Measurements from ENCODE around the gene NUMB. TPM values are rescaled to one million over a fixed set of nuclear protein-coding genes. Genes with fewer than 3 reads are reported as not detected.

The NUMB gene
- total and polyA plus RNA-seq, 2 of the 4 experiments (the other 2 are of a cell fraction): 45.9 to 114 TPM

DNA sequence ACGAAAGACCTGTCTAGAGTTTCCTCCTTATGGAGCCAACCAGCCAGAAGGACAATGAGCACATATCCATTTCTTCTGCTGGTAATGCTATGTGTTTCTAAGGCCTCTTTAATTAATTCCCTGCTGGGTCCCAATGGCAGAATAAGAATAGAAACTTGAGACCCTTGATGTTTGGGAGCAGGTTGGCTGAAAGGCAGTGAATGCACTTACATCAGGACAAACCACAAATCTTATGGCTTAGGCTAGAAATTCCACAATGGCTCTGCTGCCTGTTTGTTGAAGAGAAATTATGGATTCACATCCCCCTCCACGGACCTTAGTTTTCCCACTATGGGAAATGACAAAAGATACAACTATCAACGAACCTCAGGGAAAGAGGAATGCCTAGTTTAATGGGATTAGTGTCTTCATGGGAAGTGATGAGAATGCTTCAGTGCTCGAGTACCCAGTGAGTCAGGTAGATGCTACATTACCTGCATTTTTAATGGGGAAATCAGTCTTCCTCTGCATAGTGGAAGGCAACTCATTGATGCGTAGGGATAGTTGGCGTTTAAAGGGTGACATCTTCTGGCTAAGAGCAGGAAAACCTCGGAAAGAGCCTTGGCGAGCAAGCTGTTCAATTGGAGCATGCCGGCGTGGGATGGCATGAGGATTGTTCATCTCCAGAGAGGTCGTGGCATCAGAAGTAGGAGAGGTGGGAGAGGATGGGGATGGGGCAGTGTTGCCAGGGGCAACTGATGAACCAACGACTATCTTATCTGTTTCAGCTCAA lies 174.6 kb downstream of the NUMB start:
- Histone ChIP-seq H3K4me1 (ENCODE audit: control insufficient read depth, insufficient read depth, low read length) (peaks cover 3% of the 10 kb centered on the region), H2BK15ac (ENCODE audit: low read depth, low read length) (no peak overlapping the region), H3K9me1 (ENCODE audit: insufficient read depth, low read length) (0 out of 2 replicates have a peak, but pooled peaks cover 3% of the 10 kb centered on the region), H3K4ac (ENCODE audit: low read depth, low read length) (no peak overlapping the region), H2AK5ac (ENCODE audit: low read depth, low read length) (no peak overlapping the region), H2BK5ac (ENCODE audit: low read depth, low read length, poor library complexity, severe bottlenecking) (no peak overlapping the region), H3K56ac (ENCODE audit: extremely low read depth, insufficient read depth, low read length) (no peak overlapping the region), H4K20me1 (ENCODE audit: insufficient read depth, low read length) (no peaks in the 10 kb centered on the region), H3K4me3 (ENCODE audit: insufficient read depth, low read depth, low read length) (no peak overlapping the region), H3K23ac (ENCODE audit: low read depth, low read length) (no peak overlapping the region), H2BK120ac (ENCODE audit: low read depth, low read length) (no peak overlapping the region), H3K27me3 (ENCODE audit: control insufficient read depth, insufficient read depth, low read length) (no peaks in the 10 kb centered on the region), H3K14ac (replicated peaks; ENCODE audit: low read depth, low read length) (no peak overlapping the region), H2AFZ (replicated peaks; ENCODE audit: low read length, poor library complexity) (no peak overlapping the region), H4K91ac (ENCODE audit: insufficient read depth, low read depth, low read length) (no peak overlapping the region), H3K18ac (ENCODE audit: low read depth, low read length) (no peak overlapping the region), H3K9ac (ENCODE audit: low read depth, low read length) (no peak overlapping the region), H3K27ac (ENCODE audit: insufficient read depth, low read length) (no peak overlapping the region), H3K36me3 (ENCODE audit: control insufficient read depth, insufficient read depth, low read length) (peaks cover 31% of the 10 kb centered on the region), H3K4me2 (ENCODE audit: low read depth, low read length) (no peak overlapping the region), H2AK9ac (replicated peaks; ENCODE audit: low read depth, low read length, poor library complexity) (no peak overlapping the region), H2BK20ac (ENCODE audit: low read depth, low read length) (no peak overlapping the region), H4K8ac (ENCODE audit: low read depth in 2 of 2, low read length in 2 of 2) (no peak overlapping the region), H3K9me3 (ENCODE audit: control insufficient read depth, insufficient read depth, low read length) (no peaks in the 10 kb centered on the region), H3K79me1 (ENCODE audit: low read depth in 1 of 2, low read length in 2 of 2) (peaks cover 0 to 30% of the 10 kb centered on the region in 2 experiments; a peak in 3 of 4 replicates), H4K5ac (ENCODE audit: low read depth, low read length) (no peak overlapping the region)
- ATAC-seq (ENCODE audit: low read depth) (peak; percentile 29; the same call in 1 of the 2 replicates), DNase-seq (peak; percentile 42)
- dilution Hi-C loops (cut with HindIII; ENCODE audit: low sequenced_read_pairs, unreplicated experiment): loop anchor here (25.0 kb wide), 1 partner anchor 179 kb away; the partner anchor contains the start of gene NUMB
- TF ChIP-seq BHLHE40 (IDR thresholded peaks at IDR 0.05; ENCODE audit: low read depth, low read length) (no peak), MAZ (IDR thresholded peaks at IDR 0.05; ENCODE audit: borderline replicate concordance, low read depth, low read length) (no peak), RAD21 (IDR thresholded peaks at IDR 0.05; ENCODE audit: low read length) (peak; percentile 37; the same call in 1 of the 2 replicates), RCOR1 (IDR thresholded peaks at IDR 0.05; ENCODE audit: insufficient replicate concordance, low read length) (no peak)
- TF ChIP-seq, protein P1, sequence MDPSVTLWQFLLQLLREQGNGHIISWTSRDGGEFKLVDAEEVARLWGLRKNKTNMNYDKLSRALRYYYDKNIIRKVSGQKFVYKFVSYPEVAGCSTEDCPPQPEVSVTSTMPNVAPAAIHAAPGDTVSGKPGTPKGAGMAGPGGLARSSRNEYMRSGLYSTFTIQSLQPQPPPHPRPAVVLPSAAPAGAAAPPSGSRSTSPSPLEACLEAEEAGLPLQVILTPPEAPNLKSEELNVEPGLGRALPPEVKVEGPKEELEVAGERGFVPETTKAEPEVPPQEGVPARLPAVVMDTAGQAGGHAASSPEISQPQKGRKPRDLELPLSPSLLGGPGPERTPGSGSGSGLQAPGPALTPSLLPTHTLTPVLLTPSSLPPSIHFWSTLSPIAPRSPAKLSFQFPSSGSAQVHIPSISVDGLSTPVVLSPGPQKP (IDR thresholded peaks at IDR 0.05; ENCODE audit: borderline replicate concordance, low read depth, low read length): no peak
- TF ChIP-seq, protein P2, sequence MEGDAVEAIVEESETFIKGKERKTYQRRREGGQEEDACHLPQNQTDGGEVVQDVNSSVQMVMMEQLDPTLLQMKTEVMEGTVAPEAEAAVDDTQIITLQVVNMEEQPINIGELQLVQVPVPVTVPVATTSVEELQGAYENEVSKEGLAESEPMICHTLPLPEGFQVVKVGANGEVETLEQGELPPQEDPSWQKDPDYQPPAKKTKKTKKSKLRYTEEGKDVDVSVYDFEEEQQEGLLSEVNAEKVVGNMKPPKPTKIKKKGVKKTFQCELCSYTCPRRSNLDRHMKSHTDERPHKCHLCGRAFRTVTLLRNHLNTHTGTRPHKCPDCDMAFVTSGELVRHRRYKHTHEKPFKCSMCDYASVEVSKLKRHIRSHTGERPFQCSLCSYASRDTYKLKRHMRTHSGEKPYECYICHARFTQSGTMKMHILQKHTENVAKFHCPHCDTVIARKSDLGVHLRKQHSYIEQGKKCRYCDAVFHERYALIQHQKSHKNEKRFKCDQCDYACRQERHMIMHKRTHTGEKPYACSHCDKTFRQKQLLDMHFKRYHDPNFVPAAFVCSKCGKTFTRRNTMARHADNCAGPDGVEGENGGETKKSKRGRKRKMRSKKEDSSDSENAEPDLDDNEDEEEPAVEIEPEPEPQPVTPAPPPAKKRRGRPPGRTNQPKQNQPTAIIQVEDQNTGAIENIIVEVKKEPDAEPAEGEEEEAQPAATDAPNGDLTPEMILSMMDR (conservative IDR thresholded peaks at IDR 0.05; ENCODE audit: low read depth, low read length): peak; percentile 30
- ChIA-PET POLR2A (ENCODE audit: unreplicated experiment) (no interaction called here), CTCF (interaction anchor here (1.2 kb wide), 1 partner anchor 188 kb away, joined by 3 read pairs; no protein-coding TSS in a partner anchor)
- in situ Hi-C loops (cut with MboI; ENCODE audit: low sequenced_read_pairs): no loop called here
- intact Hi-C loops (cut with micrococcal nuclease): loop anchor here (5.0 kb wide), 1 partner anchor 111 kb away; no protein-coding TSS in a partner anchor
- WGBS, 2 experiments (ENCODE audit: extremely low coverage in 2 of 2, insufficient read length in 1 of 2): 60% methylated on average over 4 of the region's 12 CpGs; no CpG with 5 or more reads in 1 of the 2 experiments
- no TSS peak for BruUV-seq (replicated peaks)

All from IMR-90 (cell line).